HCEC 1CT (cell line): ENCODE data around the gene CKB.

Experiments
- DNase-seq: peaks from one replicate; pipeline ENCODE4 v3.0.0-alpha.2; 2017

CKB gene

DNA sequence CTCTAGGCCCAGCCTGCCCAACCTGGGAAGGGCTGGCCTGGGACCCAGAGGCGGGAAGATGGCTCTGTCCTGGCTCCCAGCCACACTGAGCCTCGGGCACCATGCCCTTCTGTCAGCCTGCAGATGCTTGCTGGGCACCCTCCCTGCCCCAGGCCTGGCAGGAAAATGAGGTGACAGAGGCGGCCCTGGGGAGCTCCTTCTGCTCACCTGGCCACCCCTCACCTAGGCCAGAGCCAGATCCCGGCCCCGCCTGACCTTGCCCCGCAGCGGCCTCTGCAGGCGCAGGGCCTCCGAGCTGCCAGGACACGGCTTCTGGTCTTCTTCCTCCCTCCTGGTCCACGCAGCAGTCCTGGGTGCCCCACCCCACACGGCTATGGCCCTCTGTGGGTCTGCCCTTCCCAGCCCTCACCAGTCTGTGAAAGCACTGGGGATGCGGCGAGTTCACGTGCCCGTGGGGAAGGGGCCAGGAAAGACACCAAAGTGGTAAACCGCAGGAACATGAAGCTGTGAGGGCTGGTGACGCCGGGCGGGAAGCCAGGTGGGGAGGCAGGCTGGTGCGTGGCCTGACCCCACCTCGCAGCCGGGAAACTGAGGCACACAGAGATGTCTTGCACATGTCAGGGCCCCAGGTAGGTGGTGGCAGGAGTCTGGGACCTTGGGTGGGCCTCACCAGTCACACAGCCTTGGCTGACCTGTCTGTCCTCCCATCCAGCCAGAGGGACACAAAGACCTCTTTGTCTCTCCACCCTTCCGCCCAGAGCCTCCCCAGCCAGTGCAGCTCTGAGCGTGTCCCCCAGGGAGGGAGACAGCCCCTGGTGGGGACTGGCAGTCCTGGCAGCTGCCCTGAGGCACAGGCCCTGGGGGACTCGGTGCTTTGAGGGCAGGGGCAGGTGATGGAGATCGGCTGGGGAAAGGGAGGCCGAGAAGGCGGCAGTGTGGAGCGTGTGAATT lies 27.0 kb upstream of the CKB start:
- no peak for DNase-seq

DNA sequence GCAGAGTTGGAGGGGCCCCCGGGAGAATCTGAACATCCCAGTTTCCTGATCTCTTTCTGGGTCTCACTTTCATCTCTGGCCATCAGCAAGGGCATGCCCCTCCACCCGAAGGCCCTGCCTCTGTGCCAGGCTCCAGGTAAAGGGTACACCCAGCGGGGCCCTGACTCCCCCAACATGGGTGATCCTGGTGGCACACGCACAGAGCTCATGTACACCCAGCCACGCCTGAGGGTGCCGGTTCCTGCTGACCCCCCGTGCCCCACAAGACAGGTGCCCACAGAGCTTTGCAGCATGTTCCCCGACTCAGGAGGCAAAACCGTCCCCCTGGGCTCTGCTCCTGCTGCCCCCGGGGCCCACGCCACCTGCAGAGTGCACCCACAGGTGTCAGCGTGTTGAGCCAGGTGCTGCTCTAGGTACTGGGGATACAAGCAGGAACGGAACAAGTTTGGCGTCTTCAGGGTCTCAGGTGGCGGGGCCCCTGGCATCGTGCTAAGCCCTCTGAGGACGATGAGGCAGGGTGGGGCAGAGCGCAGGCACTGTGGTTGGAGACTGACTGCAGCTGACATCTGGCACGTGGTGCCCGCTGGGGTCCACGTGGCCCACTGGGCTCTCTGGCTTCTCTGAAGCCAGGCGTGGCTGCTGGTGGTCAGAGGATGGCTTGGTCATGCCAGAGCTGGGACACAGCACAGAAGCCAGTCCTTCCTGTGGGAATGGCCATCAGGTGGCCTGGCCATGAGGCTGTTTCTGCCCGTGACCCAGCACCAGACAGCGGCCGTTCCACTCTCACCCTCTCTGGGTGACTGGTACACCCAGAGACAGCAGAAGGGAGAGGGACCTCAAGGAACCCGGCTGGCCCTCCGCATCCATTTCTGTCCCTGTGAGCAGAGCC lies 26.1 kb upstream of the CKB start:
- DNase-seq: no peak

GRCh38 chr14:103547941-103548462 lies 25.4 kb upstream of the CKB start:
- no peak for DNase-seq

DNA sequence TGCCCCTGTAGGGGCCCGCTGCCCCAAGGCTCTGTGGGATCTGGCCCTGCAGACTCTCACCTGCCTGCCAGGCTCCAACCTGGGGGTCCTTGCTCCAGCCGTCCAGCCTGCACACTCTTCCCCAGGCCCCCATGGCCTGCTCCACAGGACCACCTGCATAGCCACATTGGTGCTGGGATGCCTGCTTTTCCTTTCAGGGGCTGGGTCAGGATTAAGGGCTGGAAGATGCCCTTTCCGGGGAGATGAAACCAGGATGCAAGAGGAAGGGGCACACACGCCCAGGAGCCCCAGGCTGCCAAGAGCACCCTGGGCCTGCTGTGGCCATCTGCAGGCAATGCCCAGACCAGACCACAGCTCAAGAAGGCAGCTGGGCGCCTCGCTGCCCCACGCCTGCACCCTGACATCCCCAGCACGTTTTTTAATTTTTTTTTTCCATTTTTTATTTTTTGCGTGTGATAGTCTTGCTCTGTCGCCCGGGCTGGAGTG lies 24.9 kb upstream of the CKB start:
- no peak for DNase-seq

- peak; percentile 27 for DNase-seq
Measured at GRCh38 chr14:103546652-103547454, 24.2 kb upstream of the CKB start.

DNA sequence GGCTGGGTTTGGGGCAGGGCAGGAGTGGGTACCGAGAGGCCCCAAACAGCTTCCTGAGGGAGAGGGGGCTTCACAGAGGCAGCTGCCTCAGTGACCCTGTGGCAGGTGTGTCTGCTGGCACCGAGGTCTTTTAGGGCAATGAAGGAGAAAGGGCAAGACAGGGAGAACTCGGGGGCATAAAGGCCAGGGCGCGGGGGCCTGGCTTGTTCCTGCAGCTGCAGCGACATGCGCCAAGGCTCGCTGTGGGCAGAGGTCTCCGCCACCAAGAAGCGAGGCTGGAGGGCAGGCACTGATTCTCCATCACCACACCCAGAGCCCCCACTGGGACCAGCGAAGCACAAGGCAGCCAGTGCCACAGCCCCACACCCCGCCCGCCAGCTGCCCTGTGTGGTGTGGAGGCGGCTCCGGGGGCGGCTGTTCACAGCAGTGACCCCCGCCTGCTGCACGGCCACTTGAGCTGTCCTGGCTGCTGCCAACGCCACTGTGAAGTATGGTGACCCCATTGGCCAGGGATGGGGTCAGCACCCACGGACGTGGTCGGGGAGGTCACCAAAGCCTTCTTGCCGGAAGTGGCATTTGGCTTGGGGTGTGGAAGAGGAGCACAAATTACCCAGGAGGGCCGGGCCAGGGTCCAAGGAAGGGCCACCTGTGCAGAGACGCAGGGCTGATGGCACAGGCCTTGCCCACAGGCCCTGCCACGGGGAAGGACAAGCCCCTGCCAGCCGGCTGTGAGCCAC lies 23.5 kb upstream of the CKB start:
- no peak for DNase-seq

DNA sequence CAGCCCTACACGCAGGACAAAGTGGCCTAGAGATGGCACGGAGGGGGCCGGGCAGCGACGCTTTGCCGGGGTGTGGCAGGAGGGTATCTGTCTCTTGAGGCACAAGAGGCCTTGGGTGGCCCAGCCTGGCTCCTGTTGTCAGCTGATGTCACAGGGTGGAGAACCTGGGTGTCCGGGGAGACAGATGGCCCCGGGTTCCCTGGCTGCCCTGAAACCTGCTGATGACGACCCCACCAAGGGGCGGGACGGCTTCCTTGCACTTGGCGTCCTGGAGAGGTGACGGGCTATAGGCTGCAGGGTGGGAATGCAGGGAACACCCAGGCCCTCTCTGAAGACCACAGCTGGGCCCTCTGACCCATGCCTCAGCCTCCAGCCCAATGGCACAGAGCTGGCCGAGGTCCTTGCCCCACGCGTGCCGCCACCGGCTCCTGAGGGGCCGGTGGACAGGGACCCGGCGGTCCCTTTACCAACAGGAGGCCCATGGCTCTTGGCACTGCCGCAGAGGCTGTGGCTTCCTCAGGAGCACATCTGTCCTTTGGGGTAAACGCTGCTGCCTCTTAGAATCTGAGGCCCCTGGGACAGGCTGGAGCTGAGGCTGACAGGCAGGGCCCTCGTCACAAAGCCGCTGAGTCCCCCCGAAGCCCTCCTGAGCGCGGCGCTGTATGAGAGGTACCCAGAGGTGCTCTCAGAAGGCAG lies 22.7 kb upstream of the CKB start:
- no peak for DNase-seq

GRCh38 chr14:103544388-103545218 lies 22.0 kb upstream of the CKB start:
- no peak for DNase-seq

DNA sequence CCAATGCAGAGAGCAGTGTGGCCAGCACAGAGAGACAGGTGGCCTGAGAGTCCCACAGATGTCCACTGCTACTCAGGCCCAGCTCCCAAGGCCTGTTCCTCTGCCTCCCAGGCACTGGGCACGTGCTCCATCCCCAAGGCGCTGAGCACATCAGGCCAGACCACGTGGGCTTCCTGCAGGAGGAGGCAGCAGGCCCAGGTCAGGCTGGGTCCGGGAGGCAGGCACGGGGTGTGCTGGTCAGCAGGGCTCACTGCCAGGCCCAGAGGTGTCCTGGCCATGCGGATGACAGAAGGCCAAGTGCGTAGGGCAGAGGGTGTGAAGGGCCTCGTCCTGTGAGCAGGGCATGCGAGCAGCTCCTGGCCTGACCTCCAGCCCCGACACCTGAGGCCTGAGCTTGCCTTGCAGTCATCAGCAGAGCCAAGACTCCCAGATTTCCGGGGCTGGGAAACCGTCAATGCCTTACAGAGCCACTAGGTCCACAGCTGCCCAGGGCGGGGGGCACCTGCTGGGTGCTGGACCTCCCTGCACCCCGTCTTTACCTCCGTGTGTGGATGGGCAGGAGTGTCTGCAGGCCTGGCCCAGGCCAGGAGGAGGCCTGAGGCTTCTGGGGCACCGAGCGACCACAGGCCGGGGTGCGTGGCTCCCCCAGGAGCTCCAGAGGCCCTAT lies 21.2 kb upstream of the CKB start:
- no peak for DNase-seq

DNA sequence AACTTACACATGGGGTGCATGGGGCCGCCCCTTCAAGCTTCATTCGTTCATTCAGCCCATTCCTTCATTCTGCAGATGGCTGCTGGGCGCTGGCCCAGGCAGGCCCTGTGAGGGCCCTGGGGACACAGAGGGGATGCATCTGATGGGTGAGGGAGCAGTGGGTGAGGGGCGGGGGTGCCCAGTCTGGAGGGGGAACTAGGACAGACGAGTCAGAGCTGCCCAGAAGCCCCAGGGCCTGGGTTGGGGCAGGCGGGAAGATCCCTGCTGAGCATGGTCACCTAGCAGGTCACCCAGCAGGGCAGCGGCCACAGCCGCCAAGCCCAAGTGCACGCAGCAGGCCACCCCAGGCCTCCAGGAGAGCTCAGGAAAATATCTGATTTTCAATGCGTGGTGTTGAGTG lies 20.5 kb upstream of the CKB start:
- no peak for DNase-seq

DNA sequence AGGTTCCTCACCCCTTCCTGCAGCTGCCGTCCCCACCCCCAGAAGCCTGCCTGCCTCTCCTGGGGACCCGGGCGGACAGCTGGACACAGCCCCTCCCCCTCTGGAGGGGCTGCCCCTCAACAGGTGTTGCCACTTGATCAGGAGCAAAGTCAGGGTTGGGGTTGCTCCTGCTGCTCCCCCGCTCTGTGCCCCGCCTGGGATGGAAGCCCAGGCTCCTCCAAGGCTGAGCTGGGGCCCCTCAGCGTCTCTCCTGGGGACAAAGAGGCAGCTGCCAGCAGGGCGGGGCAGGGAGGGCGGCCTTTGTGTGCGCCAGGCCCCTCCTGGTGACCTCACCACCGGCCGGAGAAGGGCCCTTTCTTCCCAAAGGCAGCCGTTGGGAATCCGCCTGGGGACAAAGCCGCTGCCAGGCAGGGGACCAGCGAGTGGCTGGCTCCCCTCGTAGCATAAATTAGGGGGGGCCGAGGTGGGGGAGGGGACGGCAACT lies 20.0 kb upstream of the CKB start:
- DNase-seq: no peak

- no peak for DNase-seq
Measured at GRCh38 chr14:103541709-103542604, 19.3 kb upstream of the CKB start.

DNA sequence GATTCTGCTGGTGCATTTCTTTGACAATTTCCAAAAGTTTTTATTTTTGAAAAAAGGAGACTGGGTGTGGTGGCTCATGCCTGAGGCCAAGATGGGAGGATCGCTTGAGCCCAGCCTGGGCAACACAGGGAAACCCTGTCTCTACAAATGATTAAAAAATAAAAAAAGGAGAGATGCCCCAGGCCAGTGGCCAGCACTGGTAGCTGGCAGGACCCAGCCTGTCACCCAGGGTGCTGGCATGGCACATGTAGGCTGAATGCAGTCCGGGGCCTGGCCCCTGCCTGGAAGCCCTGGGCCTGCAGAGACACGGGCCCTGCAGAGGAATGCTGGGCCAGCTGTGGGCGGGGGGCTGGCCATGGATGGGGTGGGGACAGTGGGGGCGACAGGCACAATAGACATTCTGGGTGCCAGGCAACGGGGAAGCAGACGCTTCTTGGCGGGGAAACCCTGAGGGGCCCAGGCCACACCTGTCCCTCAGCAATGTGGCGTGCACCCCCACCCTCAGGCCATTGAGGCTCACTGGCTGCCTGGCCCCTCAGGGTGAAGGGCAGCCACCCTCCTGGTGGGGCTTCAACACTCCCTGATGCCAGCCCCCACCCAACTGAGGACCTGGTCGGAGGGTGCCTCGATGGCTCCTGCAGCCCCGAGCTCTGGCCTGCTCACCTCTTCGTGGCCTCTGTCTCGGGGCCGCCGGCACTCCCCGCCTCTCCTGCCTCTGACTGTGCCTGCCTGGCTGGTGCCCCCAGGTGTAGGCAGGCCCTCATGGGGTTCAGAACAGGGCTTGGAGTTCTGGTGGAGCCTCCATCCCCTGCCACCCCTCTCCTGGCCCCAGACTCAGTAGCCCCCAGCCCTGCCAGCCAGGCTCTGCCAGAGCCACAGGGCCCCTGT lies 18.4 kb upstream of the CKB start:
- no peak for DNase-seq

DNA sequence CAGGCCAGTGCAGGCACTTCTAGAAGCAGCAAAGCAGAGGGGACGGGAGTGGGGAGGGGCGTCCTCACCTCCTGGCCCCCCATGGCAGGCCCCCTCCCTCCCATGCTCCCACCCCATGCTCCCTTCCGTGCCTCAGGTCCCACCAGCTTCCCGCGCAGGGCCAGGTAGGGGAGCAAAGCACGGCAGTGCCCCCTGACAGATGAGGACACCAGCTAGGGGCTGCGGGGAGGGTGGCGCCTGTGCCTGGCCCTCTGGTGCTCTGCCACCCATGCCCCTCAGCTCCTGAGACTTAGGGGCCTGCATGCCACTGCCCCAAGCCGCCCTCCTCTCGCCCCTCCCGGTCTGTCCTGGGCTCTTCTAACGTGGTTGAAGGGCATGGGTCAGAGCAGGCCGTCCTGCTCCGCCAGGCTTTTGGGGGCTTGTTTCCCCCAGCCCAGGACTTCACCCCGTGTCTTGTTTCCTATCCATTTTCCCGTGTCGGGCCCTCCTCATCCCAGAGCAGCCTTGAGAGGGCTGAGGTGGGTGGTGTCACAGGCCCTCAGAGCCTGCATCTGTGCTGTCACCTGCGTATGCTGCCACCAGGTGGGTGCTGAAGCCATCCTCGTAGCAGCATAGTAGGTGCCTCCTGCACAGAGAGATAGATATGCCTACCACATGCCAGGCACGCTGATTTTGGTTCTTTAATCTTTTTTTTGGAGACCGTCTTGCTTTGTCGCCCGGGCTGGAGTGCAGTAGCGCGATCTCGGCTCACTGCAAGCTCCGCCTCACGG lies 16.6 kb upstream of the CKB start:
- DNase-seq: no peak

- no peak for DNase-seq
Measured at GRCh38 chr14:103538291-103539055, 15.8 kb upstream of the CKB start.
